Stimulated activated CD4-positive, alpha-beta T cell treated with anti-CD3 and anti-CD28 coated beads, Interleukin-4, amount 100 ng/mL, for 1 hour (primary cell): ENCODE measurements around the gene SH2D3C.

Experiments
- DNase-seq: peaks from one replicate; pipeline ENCODE4 v3.0.0-alpha.2; 2020

SH2D3C gene

DNA sequence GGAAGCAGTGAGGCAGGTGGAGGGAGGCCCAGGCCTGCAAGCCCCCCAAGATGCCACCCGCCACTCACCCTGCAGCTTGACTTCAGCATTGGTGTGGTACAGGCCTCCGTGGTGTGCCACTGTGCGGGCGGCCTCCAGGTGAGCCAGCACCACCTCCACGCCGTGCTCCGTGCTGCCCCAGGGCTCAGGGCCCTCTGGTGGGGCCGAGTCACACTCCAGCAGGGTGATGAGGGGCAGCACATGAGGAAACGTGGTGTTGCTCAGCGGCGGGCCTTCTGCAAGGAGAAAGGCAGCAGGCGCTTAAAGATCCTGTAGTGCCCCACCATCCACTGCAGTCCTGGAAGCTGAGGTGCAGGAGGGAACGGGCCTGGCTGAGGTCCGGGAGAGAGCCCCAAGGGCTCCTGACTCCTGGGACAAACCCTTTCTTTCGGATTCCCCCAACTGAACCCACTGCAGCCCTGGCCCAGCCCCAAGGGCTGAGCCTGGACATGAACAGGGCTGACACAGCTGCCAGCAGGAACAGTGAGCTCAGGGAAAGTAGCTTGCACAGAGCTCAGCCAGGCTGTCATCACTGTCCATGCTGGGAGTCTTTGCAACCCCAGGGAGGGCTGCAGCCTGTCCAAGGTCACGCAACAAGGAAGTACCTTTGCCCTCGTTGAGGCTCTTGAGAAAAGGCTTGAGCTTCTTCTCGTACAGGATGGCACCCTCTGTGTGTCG is 38.7 kb downstream of the SH2D3C start:
- DNase-seq = no peak

DNA sequence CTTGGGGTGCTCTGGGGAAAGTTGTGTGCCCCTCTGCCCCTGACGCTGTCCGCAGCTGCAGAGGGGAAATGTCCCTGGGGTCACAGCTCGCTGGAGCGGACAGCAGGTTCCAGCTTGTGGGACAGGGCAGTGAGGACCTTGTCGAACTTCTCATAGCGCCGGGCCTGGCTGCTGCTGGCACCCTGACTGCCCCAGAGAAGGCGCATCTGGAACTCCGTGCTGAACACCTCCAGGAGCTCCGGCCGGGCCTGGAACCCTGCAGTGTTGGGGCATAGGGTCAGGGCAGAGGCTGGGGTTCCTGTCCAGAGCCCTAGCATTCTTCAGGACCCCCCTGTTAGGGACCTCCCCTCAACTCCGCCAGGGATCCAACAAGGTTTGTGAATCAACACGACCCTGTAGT is 39.8 kb downstream of the SH2D3C start:
- DNase-seq = no peak

DNA sequence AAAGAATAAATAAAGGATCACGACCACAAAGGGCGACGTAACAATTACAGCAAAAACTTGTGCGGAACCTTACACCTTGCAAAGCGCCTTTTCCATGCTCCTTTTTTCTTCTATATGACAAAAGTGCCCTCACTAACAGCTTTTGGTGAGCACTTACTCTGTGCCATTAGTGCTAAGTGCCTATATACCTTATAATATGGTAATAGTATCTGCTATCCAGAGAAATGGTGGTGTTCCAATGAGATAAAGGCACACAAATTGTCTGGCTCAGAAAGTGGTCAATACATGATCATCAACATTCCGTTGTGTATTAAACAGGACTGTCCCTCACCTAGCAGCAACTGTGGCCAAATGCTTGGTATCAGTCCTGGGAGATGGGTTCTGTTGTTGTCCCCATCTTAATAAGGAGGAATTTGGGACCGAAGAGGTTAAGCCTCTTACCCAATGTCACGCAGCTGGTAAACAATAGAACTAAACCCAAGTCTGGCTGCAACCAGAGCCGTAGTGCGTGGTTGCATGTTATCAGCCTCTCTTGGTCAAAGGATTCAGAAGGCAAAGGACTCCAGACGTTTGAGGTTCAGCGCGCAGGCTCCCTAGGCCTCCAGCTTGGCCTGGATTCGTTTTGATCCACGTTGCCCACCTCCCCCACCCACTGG is 42.8 kb downstream of the SH2D3C start:
- DNase-seq = no peak

GRCh38 chr9:127734747-127735529 is 43.5 kb downstream of the SH2D3C start, which contains the start of gene TOR2A:
TSS of gene TOR2A (minus strand) at chr9:127735294. CDS start at chr9:127735270, 24 bp downstream.
- peak; percentile 98 for DNase-seq

- no peak for DNase-seq
These were observed 44.2 kb downstream of the SH2D3C start for GRCh38 chr9:127734247-127734746.

DNA sequence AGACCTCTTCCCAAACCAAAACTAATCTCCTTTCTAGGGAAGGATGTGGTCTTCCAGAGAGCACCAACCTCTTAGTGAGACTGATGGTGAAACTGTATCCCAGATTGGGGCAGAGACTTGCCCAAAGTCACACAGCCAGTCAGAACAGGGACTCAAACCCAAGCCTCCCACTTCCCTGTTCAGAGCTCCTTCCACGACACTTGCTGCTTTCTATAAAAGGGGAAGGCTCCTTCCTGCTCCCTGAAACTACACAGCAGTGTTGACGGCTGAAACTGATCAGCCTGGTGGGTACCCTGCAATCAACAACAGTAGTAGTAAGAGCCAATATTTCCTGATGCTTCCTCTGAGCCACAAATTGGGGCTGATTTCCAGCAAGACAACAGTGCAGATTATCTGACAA is 44.9 kb downstream of the SH2D3C start:
- DNase-seq = no peak

DNA sequence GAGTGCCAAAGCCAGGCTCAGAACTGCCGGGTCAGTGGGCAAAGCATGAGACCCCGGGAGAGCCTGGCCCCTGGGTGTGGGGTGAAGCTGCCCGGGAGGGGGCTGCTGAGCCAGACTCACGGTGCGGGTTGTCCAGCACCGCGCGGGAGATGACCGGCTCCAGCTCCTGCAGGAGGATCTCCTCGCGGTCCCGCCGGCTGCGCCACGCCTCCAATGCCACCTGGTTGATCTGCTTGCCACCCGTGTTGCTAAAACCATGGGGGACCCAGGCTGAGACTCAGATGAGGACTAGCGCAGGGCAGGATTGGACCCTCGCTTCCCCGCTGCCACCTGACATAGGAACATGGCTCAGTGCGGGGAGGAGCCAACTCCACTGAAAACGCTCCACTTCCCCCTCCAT is 46.0 kb downstream of the SH2D3C start:
- DNase-seq = no peak

GRCh38 chr9:127731938-127732337 is 46.5 kb downstream of the SH2D3C start:
- DNase-seq = no peak

- no peak for DNase-seq
These were observed 47.6 kb downstream of the SH2D3C start for GRCh38 chr9:127730799-127731410.

- no peak for DNase-seq
These were observed 48.2 kb downstream of the SH2D3C start for GRCh38 chr9:127730262-127730661.

DNA sequence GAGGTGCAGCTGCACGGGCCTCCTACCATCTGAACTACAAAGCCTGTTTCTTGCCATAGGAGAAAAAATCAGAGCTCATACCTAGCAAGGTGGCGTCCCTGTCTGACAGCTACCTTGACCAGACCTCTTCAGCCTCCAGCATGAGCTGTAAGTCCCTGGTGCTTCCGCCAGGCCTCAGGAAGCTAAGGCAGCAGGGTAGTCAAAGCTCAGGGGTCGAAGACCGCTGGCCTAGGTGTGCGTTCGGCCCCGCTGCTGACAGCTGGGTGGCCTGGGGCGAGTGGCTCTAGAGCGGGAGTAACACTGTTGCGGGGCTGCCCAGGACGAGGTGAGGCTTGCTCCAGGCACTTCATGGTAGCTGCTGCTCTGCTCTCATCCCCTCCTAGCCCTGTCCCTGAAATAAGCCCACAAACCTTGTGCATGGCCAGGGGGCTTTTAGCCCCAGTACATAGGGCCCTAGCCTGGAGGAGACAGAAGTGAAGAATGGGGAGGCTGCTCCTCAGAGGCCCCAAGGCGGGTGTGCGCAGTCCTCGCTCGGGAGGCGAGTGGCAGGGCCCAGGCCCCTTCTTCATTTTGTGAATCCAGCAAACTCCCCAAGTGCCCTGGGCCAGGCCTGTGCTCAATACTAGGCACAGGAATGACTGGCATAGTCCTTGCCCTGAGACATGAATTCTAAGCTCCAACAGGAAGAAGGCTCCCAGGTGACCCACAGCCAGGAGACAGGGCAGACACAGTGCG is 48.8 kb downstream of the SH2D3C start:
- DNase-seq = no peak

- no peak for DNase-seq
These were observed 49.7 kb downstream of the SH2D3C start for GRCh38 chr9:127728808-127729207.

GRCh38 chr9:127726871-127727270 is 51.6 kb downstream of the SH2D3C start:
- DNase-seq = no peak

DNA sequence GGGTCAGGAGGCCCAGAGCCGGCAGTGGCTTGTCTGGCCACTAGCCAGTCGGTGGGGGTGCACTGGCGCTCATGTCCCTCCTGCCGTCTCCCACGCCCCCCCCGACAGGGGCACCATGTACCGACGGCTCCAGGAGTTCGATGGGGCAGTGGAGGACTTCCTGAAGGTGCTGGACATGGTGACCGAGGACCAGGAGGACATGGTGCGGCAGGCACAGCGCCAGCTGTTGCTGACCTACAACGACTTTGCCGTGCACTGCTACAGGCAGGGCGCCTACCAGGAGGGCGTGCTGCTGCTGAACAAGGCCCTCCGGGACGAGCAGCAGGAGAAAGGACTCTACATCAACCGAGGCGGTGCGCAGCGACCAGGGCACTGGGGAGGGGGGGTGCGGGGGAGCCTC is 54.5 kb downstream of the SH2D3C start:
- no peak for DNase-seq

- no peak for DNase-seq
These were observed 55.0 kb downstream of the SH2D3C start for GRCh38 chr9:127723444-127723843.

GRCh38 chr9:127723013-127723412 is 55.5 kb downstream of the SH2D3C start:
- no peak for DNase-seq

DNA sequence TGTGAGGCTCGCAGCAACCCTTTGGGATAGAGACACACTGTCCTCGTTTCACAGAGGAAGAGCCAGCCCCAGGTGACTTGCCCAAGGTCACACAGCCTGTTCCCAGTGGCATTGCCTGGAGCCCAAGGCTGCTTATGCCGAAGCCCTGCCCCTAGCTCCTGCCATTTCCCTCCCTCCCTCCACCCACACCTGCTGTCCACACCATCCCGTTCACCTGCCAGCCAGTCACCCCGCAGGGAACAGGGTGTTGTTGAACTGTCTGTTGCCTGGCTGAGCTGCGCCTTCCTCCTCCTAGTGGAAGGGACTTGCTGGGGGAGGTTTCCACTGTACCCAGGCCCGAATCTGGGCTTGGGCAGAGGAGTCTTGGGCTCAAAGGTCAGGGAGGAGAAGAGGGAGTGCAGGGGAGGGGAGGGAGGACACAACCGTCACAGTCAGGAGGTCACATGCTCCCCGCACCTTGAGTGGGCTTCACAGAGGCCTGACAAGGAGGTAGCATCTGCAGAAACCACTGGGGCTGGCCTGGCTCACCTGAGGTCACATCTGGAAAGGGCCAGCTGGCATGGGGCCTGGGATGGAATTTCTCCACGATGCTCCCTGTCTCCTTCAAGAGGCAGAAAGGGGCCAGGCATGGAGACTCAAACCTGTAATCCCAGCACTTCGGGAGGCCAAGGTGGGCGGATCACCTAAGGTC is 56.3 kb downstream of the SH2D3C start:
- no peak for DNase-seq

GRCh38 chr9:127721391-127721821 is 57.1 kb downstream of the SH2D3C start:
- no peak for DNase-seq

DNA sequence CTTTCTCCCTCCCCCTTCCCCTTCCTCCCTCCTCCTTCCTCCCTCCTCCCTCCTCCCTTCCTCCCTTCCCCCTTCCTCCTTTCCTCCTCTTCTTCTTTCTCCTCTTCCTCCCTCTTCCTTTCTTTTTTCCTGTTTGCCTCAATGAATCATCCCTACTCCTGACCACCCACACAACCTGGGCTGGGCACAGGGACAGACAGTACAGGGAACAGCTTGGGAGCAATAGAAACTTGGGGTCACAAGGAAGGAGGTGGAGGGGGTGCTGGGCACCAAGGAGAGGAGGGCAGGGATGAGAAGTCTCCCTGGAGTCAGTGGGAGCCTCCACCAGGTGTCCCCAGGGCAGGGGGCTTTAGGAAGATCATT is 57.6 kb downstream of the SH2D3C start:
- no peak for DNase-seq

DNA sequence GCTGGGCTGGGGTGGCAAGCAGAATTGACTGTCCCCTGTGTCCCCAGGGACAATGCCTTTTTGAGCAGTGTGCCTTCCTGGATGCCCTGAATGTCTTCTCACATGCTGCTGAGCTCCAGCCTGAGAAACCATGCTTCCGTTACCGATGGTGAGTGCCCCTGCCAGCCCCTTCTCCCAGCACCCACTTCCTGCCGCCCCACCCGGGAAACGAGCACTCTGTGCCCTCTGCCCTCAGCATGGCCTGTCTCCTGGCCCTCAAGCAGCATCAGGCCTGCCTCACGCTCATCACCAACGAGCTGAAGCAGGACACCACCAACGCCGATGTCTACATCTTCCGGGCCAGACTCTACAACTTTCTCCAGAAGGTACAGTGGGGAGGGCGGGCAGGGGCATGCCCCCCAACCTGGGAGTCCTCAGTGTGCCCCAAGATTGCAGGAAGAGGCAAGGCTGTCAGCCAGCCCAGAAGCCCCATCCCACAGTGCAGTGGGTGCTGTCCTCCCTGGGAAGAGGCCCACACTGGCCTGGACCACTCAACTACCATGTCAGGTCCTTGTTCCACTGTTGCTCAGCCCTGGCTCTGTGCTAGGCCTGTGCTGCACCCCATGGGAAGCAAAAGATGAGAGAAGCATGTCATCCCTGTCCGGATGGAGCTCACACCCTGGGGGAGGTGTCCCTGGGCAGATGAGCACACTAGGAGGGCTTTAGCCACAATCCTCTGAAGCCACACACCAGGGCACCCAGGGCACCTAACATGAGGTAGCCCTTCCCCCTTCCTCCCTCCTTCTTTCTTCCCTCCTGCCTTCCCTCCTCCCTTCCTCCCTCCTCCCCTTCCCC is 58.2 kb downstream of the SH2D3C start:
- no peak for DNase-seq

DNA sequence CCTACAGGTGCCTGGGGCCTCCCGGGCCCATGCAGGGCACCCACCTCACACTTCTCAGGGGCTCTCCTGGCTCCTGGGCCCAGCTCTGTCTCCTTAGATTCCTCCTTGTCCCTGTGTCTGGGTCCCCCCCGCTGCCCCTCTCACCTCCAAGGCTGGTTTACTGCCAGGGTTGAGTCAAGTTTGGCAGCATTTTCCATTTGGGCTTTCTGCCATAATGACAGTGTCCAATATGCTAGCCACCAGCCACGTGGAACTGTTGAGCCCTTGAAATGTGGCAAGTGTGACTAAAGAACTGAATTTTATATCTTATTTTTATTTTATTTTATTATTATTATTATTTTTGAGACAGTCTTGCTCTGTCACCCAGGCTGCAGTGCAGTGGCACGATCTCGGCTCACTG is 60.7 kb downstream of the SH2D3C start:
- DNase-seq = no peak
